NCI-H2227 (cell line): ENCODE measurements around the gene UQCR11.

Experiments
- DNase-seq: peaks from one replicate; lab custom pipeline; 2025; ENCODE audit not compliant: unreplicated experiment; lab: John Stamatoyannopoulos, UW

The UQCR11 gene

DNA sequence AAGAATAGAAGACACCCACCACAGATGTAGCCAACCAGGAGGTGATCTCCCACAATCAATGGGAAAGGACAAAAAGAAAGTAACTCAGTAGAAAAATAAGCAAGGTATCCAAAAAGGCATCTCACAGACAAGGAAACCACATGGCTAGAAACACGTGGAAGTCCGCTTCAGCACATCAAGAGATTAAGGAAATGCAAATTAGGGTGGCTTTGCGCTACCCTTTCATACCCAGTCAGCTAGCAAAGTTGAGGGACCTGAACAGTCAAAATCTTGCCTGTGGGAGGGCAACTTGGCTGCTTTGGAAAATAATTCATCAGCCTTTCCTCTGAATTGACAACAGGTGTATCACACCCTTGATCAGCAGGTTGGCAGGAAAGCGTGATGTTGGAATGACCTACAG is 11.6 kb upstream of the UQCR11 start:
- DNase-seq = no peak

DNA sequence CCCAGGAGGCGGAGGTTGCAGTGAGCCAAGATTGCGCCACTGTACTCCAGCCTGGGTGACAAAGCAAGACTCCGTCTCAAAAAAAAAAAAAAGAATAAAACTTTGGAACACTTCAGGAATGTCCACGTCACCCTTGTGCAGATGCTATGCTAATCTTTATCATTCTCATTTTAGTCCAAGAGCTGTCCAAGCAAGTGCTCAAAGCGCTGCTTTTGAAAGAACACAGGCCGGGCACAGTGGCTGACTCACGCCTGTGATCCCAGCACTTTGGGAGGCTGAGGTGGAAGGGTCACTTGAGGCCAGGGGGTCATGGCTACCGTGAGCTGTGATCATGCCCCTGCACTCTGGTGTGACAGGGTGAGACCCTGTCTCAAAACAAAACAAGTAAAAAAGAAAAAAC is 11.1 kb upstream of the UQCR11 start:
- DNase-seq = no peak

DNA sequence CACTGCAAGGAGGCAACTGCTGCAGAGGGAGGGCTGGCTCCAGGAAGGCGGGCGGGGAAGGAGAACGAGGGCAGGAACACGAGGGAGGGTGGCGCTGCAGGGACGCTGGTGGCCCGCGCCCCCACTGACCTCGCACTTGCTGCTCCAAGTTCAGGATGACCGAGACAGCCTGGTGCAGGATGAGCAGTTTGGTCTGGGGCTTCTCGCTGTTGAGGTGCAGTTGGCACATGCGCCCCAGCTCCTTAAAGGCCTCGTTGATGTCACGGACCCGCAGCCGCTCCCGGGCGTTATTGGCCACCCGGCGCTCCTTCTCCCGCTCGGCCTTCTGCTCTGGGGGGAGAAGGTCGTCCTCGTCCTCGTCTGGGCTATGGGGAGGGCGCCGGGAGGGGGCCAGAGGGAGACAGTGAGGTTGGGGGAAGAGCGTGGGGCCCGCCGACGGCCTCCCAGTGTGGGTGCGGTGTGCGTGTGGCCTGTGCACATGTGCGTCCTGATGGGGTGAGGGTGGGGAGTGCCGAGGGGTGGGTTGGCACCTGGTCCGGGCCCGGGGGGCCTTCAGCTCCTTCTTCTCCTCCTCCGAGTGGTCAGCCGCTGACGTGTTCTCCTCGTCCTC is 10.0 kb upstream of the UQCR11 start:
- no peak for DNase-seq

DNA sequence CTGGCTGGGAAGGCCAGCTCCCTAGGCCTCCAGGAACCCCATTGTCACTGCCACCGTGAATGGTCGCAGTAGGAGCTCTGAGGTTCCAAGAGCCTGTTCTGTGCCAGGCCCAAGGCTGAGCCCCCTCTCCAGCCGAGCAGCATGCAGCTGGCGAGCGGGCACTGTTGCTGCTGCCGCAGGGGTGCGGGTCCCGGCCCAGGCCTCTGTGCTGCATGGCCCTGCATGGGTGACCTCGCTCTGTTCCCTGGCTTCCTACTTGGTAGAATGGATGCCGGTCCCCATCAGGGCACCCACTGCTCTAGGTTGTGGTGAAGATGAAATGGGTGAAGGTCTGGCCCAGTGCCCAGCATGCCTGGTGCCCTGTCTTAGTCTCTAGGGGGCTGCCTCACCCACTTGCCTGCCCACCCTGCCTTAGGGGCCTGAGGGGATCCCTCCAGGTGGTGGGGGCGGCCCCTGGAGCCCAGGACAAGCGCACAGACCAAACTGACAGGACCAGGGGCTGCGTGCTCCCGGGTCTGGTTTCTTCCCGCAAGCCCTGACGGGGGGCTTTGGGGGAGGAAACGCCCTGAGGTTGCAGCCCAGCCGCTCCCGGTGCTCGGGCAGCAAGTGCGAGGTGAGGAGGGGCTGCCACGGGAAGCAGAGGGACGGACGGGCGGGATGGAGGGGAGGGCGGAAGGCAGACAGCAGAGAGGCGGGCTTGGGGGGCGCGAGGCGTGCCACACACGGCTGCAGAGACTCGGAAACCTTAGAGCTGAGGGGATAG is 8.7 kb upstream of the UQCR11 start:
- DNase-seq = no peak

DNA sequence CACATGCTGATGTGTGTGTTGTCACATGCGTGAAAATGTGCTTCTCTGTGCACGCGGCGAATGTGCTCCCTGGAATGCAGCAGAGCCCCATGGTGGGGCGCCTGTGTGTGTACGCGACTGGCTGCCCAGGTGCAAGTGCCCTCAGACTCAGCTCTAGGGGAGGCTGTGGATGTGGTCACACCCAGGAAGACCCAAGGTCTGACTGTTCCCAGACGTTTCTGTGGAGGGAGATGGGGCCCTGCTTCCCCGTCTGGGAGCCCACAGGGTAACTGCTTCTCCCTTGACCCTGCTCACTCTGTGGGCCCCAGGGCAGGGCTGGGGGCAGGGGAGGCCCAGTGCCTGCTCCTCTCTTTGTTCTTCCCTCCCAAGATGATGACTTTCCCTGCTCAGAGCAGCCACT is 7.9 kb upstream of the UQCR11 start:
- no peak for DNase-seq

DNA sequence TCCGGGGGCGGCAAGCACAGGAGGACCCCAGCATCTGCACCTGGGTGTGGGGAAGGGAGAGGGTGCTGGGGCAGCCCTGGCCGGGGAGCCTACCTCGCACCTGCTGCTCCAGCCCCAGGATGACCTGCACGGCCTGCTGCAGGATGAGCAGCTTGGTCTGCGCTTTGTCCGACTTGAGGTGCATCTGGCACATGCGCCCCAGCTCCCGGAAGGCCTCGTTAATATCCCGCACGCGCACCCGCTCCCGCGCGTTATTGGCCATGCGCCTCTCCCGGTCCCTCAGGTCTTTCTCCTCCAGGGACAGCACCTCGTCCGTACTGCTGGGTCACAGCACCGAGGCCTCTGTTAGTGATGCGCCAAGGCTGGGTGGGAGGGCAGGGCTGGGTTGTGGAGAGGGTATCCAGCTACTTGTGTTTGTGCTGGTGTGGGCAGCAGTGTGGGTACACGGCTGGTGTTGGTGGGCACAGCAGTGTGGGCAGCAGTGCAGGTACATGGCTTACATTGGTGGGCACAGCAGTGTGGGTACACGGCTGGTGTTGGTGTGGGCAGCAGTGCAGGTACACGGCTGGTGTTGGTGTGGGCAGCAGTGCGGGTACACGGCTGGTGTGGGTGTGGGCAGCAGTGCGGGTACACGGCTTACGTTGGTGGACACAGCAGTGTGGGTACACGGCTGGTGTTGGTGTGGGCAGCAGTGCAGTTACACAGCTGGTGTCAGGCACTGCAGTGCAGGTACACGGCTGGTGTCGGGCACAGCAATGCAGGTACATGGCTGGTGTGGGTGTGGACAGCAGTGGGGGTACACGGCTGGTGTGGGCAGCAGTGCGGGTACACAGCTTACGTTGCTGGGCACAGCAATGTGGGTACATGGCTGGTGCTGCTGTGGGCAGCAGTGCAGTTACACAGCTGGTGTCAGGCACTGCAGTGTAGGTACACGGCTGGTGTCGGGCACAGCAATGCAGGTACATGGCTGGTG is 7.1 kb upstream of the UQCR11 start:
- DNase-seq = no peak

DNA sequence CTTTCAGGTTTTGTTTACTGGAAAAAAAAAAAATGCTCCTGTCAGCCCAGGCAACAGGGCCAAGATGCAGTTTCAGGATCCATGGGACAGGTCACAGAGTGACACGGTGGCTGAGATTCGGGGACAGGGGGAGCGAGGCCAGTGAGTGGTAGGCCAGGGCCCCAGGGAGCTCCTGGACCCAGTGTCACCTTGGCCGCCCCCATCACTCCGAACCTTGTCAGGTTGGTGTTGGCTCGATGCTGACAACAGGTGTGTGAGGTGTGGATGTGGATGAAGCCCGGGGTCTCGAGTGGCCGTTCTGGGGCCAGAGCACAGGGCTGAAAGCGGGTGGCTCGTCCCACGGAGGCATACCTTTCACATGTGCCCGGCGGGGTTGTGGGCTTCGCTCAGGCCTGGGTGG is 6.1 kb upstream of the UQCR11 start:
- no peak for DNase-seq

DNA sequence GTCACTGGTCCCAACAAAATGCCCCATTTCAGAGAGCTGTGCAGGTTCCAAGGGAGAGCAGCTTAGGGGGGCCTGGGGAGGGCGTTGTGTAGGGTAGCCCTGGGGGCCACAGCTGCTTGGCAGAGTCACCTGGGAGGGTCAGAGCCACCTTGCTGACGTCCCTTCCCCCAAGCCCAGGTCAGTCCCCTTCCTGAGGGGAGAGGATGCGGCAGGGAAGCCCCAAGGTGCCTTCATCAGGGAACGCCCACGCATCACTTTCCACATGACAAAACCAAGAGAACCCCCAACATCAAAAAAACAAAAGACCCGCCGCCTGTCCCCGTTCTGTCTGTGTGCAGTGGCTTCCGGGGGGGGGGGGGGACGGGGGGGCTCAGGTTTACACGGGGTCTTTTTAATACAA is 5.3 kb upstream of the UQCR11 start:
- DNase-seq = no peak

DNA sequence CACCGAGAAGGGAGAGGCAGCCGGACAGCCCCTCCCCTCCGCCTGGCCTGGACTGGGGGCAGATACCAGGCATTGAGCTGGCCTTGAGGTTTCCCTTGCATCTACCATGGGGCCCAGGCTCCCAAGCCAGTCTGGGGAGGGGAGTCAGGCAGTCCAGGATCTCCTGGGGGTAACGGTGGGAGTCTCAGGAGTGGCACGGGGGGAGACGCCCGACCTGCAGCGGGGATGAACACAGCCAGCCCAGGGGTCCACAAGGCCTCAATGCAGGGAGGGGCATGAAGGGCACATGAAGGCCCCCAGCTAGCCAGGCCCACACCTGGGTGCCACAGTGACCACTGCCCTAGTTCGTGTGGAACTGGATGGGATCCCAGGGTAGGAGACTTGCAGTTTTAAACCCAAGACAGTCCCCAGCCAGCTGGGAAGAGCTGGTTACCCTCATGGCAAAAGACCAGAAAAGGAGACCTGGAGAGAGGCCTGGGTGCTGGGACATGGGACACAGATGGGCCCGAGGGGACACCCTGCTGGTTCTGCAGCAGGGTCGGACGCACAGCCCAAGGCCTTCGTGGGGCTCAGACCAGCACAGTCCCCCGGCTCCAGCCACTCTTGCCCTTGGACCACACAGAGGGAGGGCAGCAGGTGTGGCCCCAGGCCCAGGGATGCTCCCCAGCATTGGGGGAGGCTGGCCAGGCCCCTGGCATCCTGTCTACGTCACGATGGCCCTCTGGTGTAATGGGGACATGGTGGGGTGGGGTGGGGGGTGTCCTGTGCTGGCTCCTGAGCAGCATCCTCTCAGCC is 4.6 kb upstream of the UQCR11 start:
- no peak for DNase-seq

DNA sequence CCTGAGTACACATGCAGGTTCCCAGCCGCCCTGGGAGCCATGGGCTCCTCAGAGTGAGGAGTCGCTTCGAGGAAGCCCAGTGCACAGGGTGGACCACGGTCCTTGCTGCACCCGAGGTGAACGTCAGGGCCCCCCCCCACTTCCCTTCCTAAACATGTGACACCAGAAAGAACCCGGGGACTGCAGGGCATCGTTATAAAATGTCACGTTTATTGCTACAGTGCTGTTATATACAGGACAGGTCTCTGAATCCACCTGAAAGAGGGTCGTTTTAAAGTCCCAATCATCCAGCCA is 3.8 kb upstream of the UQCR11 start:
- DNase-seq = no peak

DNA sequence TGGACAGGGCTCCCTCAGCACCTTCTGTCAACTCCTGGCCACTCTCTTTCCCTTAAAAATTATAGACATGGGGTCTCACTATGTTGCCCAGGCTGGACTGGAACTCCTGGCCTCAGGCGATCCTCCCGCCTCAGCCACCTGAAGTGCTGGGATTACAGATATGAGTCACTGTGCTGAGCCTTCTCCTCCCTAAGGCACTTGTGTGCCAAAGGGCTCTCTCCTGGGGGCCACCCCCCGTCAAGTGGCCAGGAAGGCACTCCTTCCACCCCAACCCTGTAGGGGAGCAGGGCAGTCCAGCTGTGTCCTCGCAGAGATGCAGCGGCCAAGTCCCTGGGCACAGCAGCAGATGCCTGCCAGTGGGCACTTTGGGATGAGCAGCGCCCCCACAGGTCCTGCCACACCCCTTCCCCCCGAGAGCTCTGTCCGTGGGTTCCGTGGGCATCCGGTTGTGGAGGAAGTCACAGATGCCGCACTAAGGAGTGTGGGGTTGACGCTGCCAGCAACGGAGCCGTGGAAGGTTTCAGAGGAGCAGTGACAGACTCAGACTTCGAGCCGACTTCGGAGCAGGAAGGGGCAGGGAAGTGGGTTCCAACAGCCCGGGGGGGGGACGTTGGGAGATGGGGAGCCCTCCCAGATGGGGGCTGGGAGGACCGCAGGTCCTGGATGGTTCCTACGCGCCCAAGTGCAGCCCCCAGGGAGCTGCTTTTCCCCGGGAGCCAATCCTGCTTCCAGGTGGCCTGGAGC is 3.3 kb upstream of the UQCR11 start:
- no peak for DNase-seq

DNA sequence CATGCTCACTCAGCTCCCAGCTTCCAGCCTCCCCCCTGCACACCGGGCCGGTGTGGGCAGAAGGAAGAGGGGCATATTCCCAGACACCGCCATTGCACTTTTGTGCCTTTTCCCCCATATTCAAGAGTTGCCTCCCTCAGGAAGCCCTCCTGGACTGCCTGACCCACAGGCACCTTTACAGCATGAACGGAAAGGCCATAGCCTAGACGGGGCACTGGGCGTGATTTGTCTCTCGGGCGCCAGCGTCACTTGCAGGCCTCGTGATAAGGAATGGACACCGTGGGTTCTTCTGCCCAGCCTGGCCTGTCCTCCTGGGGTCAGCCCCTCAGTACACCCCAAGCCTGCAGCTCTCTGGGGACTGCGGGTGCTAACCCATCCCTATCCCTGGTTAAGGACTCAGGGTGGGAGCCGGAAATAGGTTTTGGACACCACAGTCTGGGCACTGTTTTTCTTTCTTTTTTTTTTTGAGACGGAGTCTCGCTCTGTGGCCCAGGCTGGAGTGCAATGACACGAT is 933 bp upstream of the UQCR11 start:
- no peak for DNase-seq

DNA sequence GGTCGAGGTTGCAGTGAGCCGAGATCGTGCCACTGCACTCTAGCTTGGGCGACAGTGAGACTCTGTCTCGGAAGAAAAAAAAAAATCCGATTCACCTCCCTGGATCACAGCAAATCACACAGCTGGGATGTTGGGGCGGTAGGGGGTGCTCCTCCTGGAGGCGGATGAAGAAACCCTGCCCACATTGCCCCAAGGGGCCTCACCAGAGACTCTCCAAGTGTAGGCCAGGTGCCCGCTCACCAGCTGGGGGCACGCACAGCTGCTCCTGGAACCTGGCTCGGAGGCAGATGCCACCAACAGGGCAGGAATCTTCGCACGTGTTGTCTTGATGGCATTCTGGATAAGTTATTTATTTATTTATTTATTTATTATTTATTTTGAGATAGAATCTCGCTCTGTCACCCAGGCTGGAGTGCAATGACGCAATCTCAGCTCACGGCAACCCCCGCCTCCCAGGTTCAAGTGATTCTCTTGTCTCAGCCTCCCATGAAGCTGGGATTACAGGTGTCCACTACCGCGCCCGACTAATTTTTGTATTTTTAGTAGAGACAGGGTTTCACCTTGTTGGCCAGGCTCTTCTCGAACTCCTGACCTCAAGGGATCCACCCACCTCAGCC is 3.1 kb downstream of the UQCR11 start:
- no peak for DNase-seq

DNA sequence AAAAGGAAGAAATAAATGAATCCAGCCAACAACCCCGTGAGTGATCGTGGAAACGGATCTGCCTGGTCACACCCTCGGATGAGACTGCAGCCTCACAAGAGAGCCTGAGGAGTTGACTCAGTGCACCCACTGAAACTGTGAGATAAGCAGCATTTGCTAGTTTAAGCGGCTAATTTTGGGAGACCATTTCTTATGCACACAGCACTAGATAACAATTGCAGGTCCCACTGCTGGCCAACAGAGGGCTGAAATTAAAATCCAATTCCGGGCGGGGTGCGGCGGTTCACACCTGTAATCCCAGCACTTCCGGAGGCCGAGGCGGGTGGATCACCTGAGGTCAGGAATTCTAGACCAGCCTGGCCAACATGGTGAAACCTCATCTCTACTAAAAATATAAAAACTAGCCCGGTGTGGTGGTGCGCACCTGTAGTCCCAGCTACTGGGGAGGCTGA is 3.6 kb downstream of the UQCR11 start:
- DNase-seq = no peak

DNA sequence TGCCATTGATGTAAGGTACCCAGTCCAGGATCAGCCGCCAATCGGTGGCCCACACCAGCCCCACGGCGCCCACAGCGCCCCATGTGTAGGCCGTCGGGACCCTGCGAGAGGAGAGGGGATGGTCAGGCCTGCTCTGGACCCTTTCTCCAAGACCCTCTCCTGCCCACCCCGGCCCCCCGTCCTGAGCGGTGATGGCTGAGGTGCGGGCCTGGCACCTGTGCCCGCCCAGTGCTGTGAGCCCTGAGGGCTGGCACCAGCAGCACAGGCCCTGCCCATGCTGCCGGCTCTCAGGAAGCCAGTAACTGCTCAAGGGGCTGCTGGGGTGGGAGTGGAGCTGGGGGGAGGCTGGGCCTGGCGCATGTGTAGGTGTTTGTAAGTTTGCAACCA is 5.8 kb downstream of the UQCR11 start:
- no peak for DNase-seq

DNA sequence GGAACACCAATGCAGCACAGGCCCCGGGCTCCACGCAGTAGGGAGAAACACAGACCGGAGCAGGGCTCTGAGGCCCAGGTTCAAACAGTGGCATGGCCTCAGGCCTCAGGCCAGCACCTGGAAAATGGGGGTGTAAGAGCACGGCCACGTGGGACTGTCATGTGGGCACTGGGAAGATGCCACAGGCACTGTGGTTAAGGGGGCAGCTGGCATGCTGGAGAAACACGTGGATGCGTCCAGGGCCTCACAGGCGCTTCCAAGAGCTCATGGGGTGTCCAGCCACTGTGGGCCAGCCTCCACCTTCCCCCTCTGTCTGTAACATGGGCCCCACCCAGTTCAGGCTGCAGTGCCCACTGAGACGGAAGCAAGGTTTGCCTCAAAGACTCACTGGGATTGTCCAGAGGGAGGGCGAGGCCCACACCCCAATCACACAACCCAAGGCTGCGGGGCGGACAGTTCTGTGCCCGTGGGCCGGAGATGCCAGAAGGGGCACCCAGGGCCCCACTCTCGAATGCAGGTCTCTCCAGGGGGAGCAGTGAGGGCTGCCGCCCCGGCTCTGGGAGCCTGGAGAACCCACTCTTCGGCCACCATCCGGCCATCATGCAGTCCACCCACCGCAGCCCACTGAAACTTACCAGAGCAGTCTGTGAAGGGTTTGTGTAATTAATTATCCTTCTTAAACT is 6.3 kb downstream of the UQCR11 start:
- no peak for DNase-seq

DNA sequence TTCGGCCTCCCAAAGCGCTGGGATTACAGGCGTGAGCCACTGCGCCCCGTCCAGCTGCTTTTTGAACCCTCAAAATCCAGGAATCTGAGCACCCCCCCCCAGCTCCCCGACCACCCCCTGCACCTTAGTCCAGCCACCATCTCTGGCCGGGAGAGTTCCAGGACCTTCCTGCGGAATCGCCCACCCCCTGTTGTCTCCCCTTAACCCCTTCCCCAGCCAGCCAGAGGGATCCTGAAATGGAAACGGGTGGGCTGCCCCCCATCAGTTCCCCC is 11.8 kb downstream of the UQCR11 start:
- no peak for DNase-seq

DNA sequence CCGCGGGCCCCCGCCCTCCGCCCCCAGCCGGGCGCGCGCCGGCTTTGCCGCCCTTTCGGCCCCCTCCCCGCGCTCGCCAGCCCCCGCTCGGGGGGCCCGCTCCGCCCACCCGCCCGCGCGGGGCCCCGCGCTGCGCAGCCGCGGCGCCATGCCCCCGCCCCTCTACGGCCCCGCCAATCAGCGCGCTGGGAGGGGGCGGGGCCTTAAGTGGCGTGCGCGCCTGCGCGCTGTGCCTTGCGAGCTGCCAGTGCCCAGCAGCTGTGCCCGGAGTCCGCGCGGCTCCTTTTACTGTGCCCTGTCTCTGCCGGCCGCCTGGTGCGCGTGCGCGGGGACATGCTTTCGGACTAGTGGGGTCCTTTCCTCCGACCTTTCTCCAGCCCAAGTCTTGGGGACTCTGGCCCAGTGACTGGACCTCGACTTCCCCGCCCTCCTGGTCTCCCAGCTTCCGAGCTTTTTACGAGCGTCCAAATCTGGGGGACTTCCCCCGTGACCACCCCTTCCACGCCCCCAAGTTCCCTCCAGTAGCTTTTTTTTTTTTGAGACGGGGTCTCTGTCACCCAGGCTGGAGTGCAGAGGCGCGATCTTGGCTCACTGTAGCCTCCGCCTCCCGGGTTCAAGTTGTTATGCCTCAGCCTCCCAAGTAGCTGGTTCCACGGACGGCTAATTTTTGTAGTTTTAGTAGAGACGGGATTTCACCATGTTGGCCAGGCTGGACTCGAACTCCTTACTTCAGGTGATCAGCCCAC is 12.3 kb downstream of the UQCR11 start, which contains the start of gene MBD3:
TSS of gene MBD3 (minus strand) at position 111 of the 746 bp plus-strand sequence. CDS start 234 bp downstream, outside the sequence.
- peak; percentile 95 for DNase-seq
